NOMO-1 treated with dmso at 0.1 percent for 144 hours (cell line): ENCODE measurements around the gene RPLP2.
A peak's percentile ranks its signal among the peaks of the same experiment; 100 is the strongest.

Experiments
- DNase-seq: peaks from one replicate; lab custom pipeline; 2025; ENCODE audit not compliant: unreplicated experiment; lab: John Stamatoyannopoulos, UW

Gene RPLP2

GRCh38 chr11:823441-824291 is 13.9 kb downstream of the RPLP2 start:
- DNase-seq = no peak

- DNase-seq = no peak
Measured at GRCh38 chr11:824292-824880, 14.6 kb downstream of the RPLP2 start.

- DNase-seq = no peak
Measured at GRCh38 chr11:824942-825341, 15.2 kb downstream of the RPLP2 start.

GRCh38 chr11:825366-826226 is 15.8 kb downstream of the RPLP2 start:
- no peak for DNase-seq

- no peak for DNase-seq
Measured at GRCh38 chr11:826227-826621, 16.5 kb downstream of the RPLP2 start.

GRCh38 chr11:826836-827145 is 17.0 kb downstream of the RPLP2 start:
- no peak for DNase-seq

DNA sequence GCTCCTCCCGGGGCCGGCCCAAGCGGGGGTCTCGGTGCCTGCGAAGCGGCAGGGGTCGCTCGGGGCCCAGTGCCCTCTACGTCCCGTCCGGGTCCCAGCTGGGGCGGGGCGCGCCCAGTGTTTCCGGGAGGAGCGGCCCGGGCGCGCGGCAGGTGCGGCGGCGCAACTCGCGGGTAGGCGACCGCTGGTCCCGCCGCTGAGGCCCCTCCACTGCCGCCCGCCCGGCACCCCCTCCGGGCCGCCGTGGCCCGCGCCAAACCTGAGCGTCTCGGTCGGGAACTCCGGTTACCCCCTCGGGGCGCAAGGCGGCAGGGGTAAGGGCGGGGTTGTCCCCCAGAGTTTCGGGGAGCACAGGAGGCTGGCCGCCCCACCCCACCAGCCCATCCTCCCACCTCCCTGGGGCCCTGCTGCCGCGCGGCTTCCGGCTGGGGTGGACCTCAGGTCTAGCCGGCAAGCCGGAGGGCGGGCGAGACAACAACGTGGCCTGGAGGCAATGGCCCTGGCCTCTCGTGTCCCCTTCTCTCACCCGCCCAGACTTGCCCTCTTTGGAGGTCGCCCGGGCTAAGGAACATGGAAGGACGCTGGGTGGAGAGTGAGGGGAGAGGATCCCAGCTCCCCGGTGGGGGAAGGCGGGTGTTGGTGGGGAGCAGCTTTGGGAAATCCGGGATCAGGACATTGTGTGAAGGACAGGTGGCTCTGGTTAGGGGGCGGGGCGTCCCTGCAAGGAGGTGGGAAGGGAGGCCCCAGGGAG is 17.6 kb downstream of the RPLP2 start:
- no peak for DNase-seq

DNA sequence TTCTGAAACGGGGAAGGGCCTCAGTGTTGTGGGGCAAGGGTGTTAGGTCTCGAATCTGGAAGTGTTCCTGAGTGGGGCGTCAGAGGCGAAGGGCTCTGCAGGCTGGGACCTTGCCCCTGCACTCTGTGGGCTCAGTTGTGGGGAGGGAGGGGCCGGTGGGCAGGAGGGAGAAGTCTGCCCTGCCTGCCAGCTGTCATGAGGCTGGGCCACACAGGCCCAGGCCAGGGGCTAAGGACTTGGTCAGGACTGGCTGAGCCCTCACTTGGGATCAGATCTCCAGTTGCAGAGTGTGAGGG is 18.1 kb downstream of the RPLP2 start, which contains the start of gene CRACR2B:
CRACR2B (plus strand) TSS at position 23 of the 296 bp plus-strand sequence. CDS start 689 bp downstream, outside the sequence.
- DNase-seq = no peak

DNA sequence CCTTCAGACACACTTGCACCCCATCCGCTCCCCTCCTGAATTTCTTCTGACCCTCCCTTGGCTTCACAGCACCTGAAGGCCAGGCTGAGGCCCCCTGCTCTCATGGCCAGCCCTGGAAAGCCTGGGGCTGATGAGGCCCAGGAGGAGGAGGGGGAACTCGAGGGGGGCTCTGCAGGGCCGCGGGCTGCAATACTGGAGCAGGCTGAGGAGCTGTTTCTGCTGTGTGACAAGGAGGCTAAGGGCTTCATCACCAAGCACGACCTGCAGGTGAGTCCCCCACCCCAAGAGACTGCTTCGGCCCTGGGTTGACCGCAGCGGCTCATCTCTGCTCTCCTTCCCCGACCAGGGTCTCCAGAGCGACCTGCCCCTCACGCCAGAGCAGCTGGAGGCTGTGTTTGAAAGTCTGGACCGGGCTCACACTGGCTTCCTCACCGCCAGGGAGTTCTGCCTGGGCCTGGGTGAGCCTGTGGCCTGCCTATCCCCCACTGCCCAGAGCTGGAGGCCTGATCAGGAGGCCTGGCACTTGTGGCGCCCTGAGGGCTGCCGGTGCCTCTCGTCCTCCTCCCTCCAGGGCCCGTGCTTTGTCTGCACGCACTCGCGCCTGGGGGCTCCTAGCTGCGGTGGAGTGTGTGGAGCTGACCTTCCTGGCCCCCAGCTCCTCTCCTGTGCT is 18.9 kb downstream of the RPLP2 start:
- DNase-seq = no peak

- no peak for DNase-seq
Measured at GRCh38 chr11:829176-829846, 19.5 kb downstream of the RPLP2 start.

DNA sequence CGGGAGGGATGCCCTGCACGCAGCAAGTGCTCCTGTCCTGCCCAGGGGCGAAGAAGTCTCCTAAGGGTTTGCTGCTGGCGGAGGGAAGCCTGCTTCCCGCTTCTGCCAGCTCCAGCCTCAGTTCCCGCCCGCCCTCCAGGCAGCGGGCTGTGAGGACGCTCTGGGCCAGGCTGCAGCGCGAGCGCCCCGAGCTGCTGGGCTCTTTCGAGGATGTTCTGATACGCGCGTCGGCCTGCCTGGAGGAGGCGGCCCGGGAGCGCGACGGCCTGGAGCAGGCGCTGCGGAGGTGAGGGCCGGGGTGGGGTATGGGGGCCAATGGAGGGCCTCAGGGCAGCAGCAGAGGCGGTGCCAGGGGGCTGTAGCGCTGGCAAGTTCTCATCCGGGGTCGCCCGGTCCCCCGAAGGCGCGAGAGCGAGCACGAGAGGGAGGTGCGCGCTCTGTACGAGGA is 20.1 kb downstream of the RPLP2 start:
- no peak for DNase-seq

GRCh38 chr11:830295-831117 is 20.7 kb downstream of the RPLP2 start:
- peak; percentile 46 for DNase-seq

GRCh38 chr11:831118-831864 is 21.5 kb downstream of the RPLP2 start:
- no peak for DNase-seq

GRCh38 chr11:831961-832528 is 22.3 kb downstream of the RPLP2 start:
- no peak for DNase-seq

GRCh38 chr11:832529-833113 is 22.9 kb downstream of the RPLP2 start, which contains the start of gene CD151:
CD151 (plus strand) TSS chr11:832952; CDS start chr11:836070, 3,118 bp downstream.
- peak; percentile 26 for DNase-seq

GRCh38 chr11:833114-833791 is 23.5 kb downstream of the RPLP2 start:
- no peak for DNase-seq

DNA sequence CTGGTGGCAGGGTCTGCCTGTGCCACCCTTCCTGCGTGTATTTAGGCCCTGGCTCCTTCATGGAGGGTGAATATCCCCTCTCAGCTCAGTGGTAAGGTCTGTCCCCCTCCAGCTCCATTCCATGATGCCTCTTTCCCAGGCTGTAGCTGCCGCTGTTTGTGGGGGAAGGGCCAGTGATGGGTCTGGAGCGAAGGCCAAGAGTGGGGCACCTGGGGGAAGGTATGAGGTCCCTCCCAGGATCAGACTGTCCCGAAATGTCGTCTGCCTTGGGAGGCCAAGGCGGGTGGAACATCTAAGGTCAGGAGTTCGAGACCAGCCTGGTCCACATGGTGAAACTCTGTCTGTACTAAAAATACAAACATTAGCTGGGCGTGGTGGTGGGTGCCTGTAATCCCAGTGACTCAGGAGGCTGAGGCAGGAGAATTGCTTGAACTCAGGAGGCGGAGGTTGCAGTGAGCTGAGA is 24.1 kb downstream of the RPLP2 start:
- no peak for DNase-seq
